Measurements from ENCODE around the gene CLEC12A.
A peak's percentile ranks its signal among the peaks of the same experiment; 100 is the strongest.

CLEC12A gene

GRCh38 chr12:9944391-9944790, 26.8 kb upstream of the CLEC12A start:
- H3K9me3 ChIP-seq (replicated peaks; ENCODE audit: insufficient read depth, low read length), result no peaks in the 10 kb centered on the region
- H3K4me1 ChIP-seq (ENCODE audit: low read length), result peaks cover 14% of the 10 kb centered on the region
- H3K27me3 ChIP-seq (replicated peaks; ENCODE audit: insufficient read depth, low read length), result peaks cover 15% of the 10 kb centered on the region
- H4K20me1 ChIP-seq (ENCODE audit: insufficient read depth, low read length), result no peaks in the 10 kb centered on the region
- no peak overlapping the region for H3K9ac ChIP-seq (ENCODE audit: low read length)
- TF ChIP-seq CTCF (IDR thresholded peaks at IDR 0.05; ENCODE audit: low read length), result no peak
- TF ChIP-seq EZH2phosphoT487 (IDR thresholded peaks at IDR 0.05; ENCODE audit: low read length), result no peak
- TF ChIP-seq EZH2 (optimal IDR thresholded peaks at IDR 0.05; ENCODE audit: low read depth, low read length), result no peak
- no peak overlapping the region for H3K4me2 ChIP-seq (ENCODE audit: low read depth, low read length)
- H3K4me3 ChIP-seq (ENCODE audit: low read length), result no peak overlapping the region
- no peak overlapping the region for H3K27ac ChIP-seq (ENCODE audit: low read length)
- H3K9me2 ChIP-seq (replicated peaks; ENCODE audit: insufficient read depth, low read length), result no peaks in the 10 kb centered on the region
- H2AFZ ChIP-seq (ENCODE audit: low read length), result no peak overlapping the region
- DNase-seq, result no peak
- H3K79me2 ChIP-seq (ENCODE audit: low read length), result no peaks in the 10 kb centered on the region
- no peaks in the 10 kb centered on the region for H3K36me3 ChIP-seq (replicated peaks; ENCODE audit: insufficient read depth, low read length)
- H3F3A ChIP-seq (ENCODE audit: insufficient read depth, low read length), result peaks cover 13% of the 10 kb centered on the region; the same call in 1 of the 2 replicates

DNA sequence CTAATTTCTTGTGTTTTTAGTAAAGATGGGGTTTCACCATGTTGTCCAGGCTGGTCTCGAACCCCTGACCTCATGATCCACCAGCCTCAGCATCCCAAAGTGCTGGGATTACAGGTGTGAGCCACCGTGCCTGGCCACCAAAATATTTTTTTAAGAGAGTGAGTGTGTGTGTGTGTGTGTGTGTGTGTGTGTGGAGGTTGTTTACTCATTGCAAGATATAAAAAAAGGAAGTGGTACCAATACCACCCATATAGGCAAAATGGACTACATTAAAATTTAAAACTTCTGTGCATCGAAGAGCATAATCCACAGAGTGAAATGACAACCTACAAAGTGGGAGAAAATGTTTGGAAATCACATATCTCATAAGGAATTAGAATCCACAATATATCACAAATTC, 23.5 kb upstream of the CLEC12A start:
- H3K9me3 ChIP-seq (replicated peaks; ENCODE audit: insufficient read depth, low read length), result no peaks in the 10 kb centered on the region
- H3K36me3 ChIP-seq (replicated peaks; ENCODE audit: insufficient read depth, low read length), result no peaks in the 10 kb centered on the region
- no peak for DNase-seq
- H2AFZ ChIP-seq (ENCODE audit: low read length), result no peak overlapping the region
- H3K4me2 ChIP-seq (ENCODE audit: low read depth, low read length), result no peak overlapping the region
- H3K9me2 ChIP-seq (replicated peaks; ENCODE audit: insufficient read depth, low read length), result no peaks in the 10 kb centered on the region
- H3F3A ChIP-seq (ENCODE audit: insufficient read depth, low read length), result peaks cover 16% of the 10 kb centered on the region; the same call in 1 of the 2 replicates
- no peak overlapping the region for H3K27ac ChIP-seq (ENCODE audit: low read length)
- no peaks in the 10 kb centered on the region for H3K79me2 ChIP-seq (ENCODE audit: low read length)
- H3K9ac ChIP-seq (ENCODE audit: low read length), result no peak overlapping the region
- TF ChIP-seq CTCF (IDR thresholded peaks at IDR 0.05; ENCODE audit: low read length), result no peak
- TF ChIP-seq EZH2 (optimal IDR thresholded peaks at IDR 0.05; ENCODE audit: low read depth, low read length), result no peak
- no peak for TF ChIP-seq EZH2phosphoT487 (IDR thresholded peaks at IDR 0.05; ENCODE audit: low read length)
- H3K27me3 ChIP-seq (replicated peaks; ENCODE audit: insufficient read depth, low read length), result no peaks in the 10 kb centered on the region; the same call in 1 of the 2 replicates
- H4K20me1 ChIP-seq (ENCODE audit: insufficient read depth, low read length), result no peaks in the 10 kb centered on the region
- no peak overlapping the region for H3K4me3 ChIP-seq (ENCODE audit: low read length)
- H3K4me1 ChIP-seq (ENCODE audit: low read length), result peaks cover 21% of the 10 kb centered on the region

GRCh38 chr12:9948606-9949296, 22.5 kb upstream of the CLEC12A start:
- no peaks in the 10 kb centered on the region for H4K20me1 ChIP-seq (ENCODE audit: insufficient read depth, low read length)
- no peaks in the 10 kb centered on the region for H3K27me3 ChIP-seq (replicated peaks; ENCODE audit: insufficient read depth, low read length)
- no peaks in the 10 kb centered on the region for H3K36me3 ChIP-seq (replicated peaks; ENCODE audit: insufficient read depth, low read length)
- H3K79me2 ChIP-seq (ENCODE audit: low read length), result no peaks in the 10 kb centered on the region
- peak overlapping the region; percentile 40; the same call in 1 of the 2 replicates for H3K27ac ChIP-seq (ENCODE audit: low read length)
- 0 out of 2 replicates have a peak overlapping the region, but pooled peaks have one; percentile 9 for H2AFZ ChIP-seq (ENCODE audit: low read length)
- DNase-seq, result peak; percentile 85
- peak overlapping the region; percentile 77 for H3K4me2 ChIP-seq (ENCODE audit: low read depth, low read length)
- H3K9me3 ChIP-seq (replicated peaks; ENCODE audit: insufficient read depth, low read length), result no peaks in the 10 kb centered on the region
- H3F3A ChIP-seq (ENCODE audit: insufficient read depth, low read length), result peaks cover 16% of the 10 kb centered on the region; the same call in 1 of the 2 replicates
- peak overlapping the region; percentile 2 for H3K4me3 ChIP-seq (ENCODE audit: low read length)
- no peak overlapping the region for H3K9ac ChIP-seq (ENCODE audit: low read length)
- H3K9me2 ChIP-seq (replicated peaks; ENCODE audit: insufficient read depth, low read length), result no peaks in the 10 kb centered on the region
- H3K4me1 ChIP-seq (ENCODE audit: low read length), result peaks cover 21% of the 10 kb centered on the region
- TF ChIP-seq EZH2phosphoT487 (IDR thresholded peaks at IDR 0.05; ENCODE audit: low read length), result no peak
